Coronary artery (tissue), 2 donors: ENCODE results near the gene ZNF487.
A peak's percentile ranks its signal among the peaks of the same experiment; 100 is the strongest.

ENCODE experiments used
- DNase-seq: peaks from one replicate; pipeline ENCODE4 v3.0.0-alpha.2; 2017; ENCODE audit warnings: low spot score
- H3K27ac ChIP-seq, 2 donors: fragments of 200-600 bp; sonication (generic); one replicate each; pipeline ENCODE4 v1.5.1; 2016 to 2019
- H3K4me3 ChIP-seq: fragments of 200-600 bp; sonication (generic); 2 replicates; pipeline ENCODE4 v1.5.1; 2016; ENCODE audit warnings: mild to moderate bottlenecking, moderate library complexity
- TF ChIP-seq, protein P1 (sequence below): fragments of 200-600 bp; sonication (generic); IDR thresholded peaks from one replicate; pipeline ENCODE4 v1.5.1; 2019; ENCODE audit warnings: antibody characterized with exemption

Gene ZNF487

DNA sequence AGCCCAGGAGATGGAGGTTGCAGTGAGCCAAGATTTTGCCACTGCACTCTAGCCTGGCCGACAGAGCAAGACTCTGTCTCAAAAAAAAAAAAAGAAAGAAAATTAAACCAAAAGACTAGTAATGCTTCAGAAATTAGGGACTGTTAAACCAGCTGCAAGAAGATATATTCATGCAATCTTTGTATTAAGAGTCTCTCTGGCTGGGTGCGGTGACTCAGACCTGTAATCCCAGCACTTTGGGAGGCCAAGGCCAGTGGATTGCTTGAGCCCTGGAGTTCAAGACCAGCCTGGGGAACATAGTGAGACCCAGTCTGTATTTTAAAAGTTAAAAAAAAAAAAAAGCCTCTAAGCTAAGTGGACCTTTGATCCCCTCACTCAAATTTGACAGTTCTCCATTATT is 25.4 kb upstream of the ZNF487 start:
- Histone ChIP-seq H3K27ac (no peak overlapping the region), H3K4me3 (no peak overlapping the region)
- TF ChIP-seq, protein P1, sequence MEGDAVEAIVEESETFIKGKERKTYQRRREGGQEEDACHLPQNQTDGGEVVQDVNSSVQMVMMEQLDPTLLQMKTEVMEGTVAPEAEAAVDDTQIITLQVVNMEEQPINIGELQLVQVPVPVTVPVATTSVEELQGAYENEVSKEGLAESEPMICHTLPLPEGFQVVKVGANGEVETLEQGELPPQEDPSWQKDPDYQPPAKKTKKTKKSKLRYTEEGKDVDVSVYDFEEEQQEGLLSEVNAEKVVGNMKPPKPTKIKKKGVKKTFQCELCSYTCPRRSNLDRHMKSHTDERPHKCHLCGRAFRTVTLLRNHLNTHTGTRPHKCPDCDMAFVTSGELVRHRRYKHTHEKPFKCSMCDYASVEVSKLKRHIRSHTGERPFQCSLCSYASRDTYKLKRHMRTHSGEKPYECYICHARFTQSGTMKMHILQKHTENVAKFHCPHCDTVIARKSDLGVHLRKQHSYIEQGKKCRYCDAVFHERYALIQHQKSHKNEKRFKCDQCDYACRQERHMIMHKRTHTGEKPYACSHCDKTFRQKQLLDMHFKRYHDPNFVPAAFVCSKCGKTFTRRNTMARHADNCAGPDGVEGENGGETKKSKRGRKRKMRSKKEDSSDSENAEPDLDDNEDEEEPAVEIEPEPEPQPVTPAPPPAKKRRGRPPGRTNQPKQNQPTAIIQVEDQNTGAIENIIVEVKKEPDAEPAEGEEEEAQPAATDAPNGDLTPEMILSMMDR, result no peak
- DNase-seq, result no peak

DNA sequence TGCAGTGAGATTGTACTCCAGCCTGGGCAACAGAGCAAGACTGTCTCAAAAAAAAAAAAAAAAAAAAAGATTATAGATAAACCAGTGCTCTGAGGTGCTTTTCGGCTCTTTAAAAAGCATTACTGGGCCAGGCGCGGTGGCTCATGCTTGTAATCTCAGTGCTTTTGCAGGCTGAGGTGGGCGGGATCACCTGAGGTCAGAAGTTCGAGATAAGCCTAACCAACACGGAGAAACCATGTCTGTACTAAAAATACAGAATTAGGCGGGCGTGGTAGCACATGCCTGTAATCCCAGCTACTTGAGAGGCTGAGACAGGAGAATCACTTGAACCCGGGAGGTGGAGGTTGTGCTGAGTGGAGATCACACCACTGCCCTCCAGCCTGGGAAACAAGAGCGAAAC is 21.4 kb upstream of the ZNF487 start:
- no peak for DNase-seq
- H3K27ac ChIP-seq, result no peak overlapping the region
- TF ChIP-seq, protein P1, result no peak
- H3K4me3 ChIP-seq, result no peak overlapping the region

DNA sequence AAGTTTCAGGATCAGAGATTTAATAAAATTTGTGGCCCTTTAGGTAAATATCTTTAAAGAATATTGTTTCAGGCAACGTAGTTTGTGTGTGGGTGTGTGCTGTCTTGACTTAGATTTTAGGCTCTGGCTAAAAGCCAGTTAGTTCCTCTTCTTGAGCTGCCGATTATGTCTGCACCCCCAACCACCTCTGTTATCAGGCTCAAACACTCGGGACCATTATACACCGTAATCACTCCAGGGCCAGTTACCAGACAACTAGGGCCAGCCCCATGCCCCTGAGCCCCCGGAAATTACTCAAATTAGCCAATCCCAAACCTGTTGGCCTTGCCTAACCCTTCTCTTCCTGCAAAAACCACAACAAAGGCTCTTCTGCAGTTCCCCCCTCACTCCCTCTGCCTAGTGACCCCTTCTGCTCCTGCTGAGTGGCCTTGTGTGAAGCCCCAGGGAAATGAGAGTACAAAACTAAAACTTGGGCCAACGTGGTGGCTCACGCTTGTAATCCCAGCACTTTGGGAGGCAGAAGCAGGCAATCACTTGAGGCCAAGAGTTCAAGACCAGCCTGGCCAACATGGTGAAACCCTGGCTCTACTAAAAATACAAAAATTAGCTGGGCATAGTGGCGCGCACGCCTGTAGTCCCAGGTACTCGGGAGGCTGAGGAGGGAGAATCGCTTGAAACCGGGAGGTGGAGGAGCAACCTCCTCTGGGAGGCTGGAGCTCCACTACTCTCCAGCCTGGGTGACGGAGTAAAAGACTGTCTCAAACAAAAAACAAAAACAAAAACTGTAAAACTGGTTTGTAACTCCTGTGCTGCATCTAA is 18.8 kb upstream of the ZNF487 start:
- H3K27ac ChIP-seq, result no peak overlapping the region
- no peak overlapping the region for H3K4me3 ChIP-seq
- no peak for DNase-seq
- TF ChIP-seq, protein P1, result no peak

DNA sequence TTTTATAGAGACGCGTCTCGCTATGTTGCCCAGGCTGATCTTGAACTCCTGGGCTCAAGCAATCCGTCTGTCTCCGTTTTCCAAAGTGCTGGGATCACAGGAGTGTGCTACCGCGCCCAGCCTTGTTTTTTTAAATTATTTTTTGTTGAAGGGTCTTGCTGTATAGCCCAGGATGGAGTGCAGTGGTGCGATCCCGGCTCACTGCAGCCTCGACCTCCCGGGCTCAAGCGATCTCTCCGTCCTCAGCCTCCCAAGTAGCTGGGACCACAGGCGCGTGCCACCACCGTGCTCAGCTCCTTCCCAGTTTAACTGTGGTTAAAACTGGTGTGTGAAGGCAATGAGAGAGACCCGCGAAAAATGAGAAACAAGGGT is 16.9 kb upstream of the ZNF487 start:
- TF ChIP-seq, protein P1, result no peak
- H3K4me3 ChIP-seq, result peak overlapping the region; percentile 76
- no peak for DNase-seq
- peak overlapping the region; percentile 92 to 97 for H3K27ac ChIP-seq

DNA sequence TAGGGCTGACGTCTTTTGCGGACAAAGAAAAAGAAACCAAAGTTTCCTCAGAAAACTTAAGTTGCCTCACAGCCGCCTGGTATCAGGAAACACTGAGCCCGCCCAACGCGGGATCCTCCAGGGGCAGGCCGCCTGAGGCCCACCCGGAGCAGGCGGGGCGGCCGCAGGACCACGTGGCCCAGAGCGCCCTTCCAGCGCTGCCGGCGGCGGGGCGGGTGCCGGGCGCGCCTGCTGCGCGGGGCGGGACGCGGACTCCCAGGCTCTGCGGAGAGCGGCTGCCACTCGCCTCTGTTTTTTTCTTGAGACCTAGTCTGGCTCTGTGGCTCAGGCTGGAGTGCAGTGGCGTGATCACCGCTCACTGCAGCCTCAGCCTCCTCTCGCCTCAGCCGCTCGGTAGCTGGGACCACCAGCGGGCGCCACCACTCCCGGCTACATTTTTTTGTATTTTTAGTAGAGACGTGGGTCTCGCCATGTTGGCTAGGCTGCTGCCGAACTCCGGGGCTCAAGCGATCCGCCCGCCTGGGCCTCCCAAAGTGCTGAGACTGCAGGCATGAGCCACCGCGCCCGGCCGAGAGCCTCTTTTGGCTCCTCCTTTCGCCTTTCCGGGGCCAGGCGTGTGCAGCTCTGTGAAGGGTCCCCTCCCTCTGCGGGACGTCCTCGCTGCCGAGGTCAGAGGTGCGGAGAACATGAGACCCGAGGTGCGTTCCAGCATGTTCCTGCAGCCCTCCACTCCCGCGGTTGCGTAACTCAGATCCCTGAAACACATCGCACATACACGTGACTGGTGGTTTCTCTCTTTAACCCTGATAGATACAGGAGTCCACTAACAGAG is 16.3 kb upstream of the ZNF487 start:
- peak; percentile 94 for DNase-seq
- TF ChIP-seq, protein P1, result no peak
- Histone ChIP-seq H3K4me3 (peak overlapping the region; percentile 76), H3K27ac (peak overlapping the region; percentile 92 to 97)

DNA sequence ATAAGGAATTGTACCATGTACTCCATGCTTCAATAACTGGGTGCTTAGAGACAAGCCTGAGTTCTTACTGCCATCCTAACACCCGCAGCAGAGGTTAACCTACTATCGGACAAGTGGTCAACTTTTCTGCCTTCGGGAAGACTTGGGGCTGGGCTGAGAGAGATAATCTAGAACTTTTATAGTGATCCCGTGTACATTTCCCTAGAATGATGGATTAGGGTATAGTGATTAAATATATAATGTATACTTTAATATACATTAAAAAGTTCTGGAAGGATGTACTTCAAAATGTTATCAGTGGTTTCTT is 15.8 kb upstream of the ZNF487 start:
- DNase-seq, result no peak
- TF ChIP-seq, protein P1, result no peak
- H3K27ac ChIP-seq, result peak overlapping the region; percentile 92 to 97

More for the DNA sequence above, 15.8 kb upstream of the ZNF487 start:
- H3K4me3 ChIP-seq, result peak overlapping the region; percentile 76
